IPS DF 4.7 (cell line): ENCODE results near the gene ABLIM2.
"Not testable (repeated sequence)": the region's sequence is repeated elsewhere in the genome, so short reads cannot be mapped to it uniquely, and the experiment has no call there.

ENCODE experiments used
- DNase-seq: peaks from one replicate; pipeline ENCODE4 v3.0.0-alpha.2; 2013; ENCODE audit warnings: low spot score; ENCODE audit errors: extremely low read depth

ABLIM2 gene

DNA sequence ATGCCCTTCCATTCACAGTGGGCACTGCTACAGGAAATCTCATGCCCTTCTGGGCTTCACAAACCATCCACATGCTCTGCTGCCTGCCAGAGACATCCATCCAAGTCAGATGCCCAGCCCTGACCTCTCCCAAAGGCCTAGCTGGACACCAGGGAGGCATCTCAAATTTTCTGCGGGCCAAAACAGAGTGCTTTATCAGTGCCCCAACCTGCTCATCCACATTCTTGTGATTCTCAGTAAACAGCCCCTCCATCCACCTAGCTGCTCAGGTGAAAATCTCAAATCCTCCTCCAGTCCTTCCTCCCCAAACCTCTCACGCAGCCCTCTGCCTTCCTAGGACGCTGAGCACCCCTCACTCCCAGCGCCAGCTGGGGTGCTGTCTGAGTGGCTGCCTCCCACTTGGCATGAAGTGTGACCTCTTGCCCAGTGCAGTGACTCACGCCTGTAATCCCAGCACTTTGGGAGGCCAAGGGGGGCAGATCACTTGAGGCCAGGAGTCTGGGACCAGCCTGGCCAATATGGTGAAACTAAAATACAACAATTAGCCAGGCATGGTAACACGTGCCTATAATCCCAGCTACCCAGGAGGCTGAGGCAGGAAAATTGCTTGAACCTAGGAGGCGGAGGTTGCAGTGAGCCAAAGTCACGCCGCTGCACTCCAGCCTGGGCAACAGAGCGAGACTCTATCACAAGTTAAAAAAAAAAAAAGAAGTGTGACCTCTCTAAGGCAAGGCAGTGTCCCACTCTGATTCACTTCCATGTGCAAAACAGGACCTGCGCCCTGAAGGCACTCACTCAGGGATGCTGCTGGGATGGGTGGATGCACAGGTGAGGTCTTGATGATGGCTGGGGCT is 217.3 kb downstream of the ABLIM2 start:
- no peak for DNase-seq

DNA sequence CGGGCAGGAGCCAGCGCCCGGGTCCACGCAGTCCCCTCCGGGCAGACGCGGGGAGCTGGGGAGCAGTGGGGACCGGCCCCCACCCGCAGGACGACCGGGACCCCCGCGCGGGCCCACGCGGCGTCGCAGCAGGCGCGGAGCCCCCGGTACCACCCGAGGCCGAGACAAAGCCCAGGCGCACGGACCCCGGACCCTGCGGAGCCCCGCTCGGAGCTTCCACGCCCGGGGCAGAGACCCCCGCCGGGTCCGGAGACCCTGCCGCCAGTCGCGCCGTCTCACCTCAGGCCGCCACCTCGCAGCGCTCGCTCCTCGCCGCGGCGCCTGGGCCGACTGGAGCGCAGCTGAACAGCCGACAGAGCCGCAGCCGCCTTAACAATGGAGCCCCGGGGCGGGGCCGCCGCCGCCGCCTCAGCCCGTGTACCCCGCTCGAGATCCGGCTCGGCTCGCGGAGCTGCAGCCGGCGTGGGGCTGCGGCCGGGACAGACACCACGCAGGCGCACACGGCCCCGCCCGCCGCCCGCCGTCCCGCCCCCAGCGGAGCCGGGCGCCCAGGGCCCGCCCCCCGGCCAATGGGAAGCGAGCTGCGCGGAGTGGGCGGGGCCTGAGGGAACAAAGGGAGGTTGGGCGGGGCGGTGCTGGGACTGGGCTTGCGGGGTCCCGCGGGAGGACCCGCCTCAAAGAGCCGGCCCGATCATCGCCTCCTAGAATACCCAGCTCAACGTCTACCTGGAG is 219.1 kb downstream of the ABLIM2 start, which contains the start of gene AFAP1:
Gene AFAP1, minus strand, starts transcription at position 485 of the 732 bp plus-strand sequence. CDS start 67,783 bp downstream, outside the sequence.
- DNase-seq: no peak

DNA sequence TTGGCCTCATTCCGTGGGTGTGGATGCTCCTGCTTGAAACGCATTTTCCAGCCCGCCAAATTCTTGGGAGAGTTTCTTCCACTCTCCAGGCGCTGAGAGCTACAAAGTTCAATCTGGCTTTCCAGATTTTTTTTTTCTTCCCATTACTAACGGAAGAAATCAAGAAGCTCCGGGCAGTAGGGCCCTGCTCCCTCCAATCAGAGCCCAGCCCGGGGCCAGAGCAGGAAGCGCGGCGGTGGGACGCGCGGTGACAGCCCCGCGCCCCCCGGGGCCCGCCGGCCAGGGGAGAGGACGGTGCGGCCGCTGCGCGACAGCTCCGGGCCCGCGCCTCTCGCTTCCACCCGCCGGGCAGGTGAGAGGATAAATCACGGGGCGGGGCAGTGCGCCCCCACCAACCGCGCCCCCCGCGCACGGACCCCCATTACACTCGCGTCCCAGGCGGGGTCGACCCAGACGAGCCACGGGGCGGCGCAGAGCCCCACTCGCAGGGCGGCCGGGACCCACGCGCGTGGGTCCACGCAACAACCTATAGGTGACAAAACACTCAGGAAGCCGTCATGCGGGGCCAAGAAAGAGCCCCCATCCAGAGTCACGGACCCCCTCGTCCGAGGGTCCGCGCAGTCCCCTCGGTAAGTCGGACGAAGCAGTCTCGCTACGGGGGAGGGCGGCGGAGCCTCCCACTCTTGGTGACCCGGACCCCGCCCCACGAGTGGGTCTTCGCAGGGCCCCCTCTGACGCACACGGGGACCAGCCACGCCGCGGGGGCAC is 219.8 kb downstream of the ABLIM2 start:
- no peak for DNase-seq

DNA sequence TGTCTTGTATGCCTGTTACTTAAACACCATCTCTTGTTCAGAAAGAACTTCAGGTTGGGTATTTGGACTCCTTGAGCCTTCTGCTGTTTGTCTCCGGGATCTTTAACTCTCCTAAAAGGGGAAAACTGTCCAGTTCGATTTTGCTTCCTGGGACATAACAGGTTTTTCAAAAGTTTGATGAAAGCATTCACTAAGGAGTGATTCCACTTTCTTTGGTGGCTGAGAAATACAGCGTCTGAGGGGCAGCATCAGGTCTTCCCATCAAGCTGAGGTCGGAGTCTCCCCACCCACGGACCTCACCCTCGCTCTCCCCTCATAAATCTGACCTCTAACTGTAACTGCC is 220.4 kb downstream of the ABLIM2 start:
- DNase-seq: no peak

DNA sequence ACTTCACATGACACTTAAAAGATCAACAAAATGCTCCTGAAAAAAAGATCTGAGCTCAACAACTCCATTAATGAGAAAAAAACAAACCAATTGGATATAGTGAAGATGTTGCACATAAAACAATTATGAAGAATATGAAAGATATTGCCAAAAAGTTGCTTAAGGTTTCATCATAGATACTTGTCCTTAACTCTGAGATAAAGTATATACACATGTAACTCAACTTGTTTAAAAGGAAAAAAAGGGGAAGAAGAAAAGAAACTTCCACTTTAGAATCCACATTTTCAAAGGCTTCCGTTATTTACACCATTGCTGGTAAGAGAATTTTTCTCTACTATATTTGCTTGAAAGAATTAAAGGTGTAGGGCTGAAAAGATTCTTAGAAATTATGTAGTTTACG is 221.6 kb downstream of the ABLIM2 start:
- no peak for DNase-seq

DNA sequence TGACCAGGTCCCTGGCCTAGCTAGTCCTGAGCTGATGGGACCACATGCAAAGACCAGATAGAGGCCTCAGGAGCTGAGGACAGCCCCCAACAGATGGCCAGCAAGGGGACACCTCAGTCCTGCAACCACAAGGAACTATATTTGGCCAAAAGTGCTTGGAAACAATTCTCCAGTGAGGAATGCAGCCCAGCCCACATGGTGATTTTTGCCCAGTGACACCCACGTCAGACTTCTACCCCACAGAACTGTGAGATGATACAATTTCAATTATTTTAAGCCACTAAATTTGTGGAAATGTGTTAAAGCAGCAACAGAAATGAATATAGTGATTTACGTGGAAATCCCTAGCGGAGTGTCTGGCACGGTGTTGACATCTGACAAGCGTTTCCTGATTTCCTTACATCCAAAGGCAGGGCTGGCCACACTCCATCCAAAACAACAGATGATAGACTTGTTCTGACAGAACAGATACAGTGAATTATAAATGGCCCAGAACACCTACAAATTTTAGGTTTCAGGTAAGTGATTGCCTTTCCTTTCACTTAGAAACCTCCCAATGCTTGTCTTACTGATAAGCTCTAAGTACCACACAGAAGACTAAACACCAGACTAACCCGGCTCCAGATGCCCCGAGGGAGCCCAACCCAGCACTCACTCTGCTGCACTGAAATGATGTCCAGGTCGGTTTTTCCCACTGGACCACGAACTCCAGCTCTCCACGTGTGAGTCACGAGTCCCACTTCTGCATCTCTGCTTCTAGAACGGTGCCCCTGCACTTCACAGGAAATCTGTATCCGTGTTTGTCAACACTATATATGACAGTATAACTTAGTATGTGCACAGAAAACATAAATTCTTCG is 224.7 kb downstream of the ABLIM2 start:
- no peak for DNase-seq

DNA sequence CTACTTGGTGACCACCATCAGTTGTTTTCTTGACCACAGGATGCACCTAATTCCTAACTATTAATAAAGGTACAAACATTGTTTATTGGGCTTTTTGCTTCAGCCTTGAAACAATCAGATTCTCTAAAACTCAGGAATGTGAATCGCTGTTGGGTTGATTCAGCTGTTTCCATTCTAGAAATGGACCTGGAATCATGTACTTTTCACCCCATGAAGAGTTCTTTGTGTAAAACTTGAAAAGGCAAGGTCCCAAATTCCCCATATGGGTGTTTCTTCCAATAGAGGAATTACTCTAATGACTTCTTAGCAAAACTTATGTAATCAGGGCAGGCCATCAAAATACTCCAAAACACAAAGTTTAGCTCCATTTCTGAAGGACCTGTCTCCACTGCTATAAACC is 226.3 kb downstream of the ABLIM2 start:
- no peak for DNase-seq

DNA sequence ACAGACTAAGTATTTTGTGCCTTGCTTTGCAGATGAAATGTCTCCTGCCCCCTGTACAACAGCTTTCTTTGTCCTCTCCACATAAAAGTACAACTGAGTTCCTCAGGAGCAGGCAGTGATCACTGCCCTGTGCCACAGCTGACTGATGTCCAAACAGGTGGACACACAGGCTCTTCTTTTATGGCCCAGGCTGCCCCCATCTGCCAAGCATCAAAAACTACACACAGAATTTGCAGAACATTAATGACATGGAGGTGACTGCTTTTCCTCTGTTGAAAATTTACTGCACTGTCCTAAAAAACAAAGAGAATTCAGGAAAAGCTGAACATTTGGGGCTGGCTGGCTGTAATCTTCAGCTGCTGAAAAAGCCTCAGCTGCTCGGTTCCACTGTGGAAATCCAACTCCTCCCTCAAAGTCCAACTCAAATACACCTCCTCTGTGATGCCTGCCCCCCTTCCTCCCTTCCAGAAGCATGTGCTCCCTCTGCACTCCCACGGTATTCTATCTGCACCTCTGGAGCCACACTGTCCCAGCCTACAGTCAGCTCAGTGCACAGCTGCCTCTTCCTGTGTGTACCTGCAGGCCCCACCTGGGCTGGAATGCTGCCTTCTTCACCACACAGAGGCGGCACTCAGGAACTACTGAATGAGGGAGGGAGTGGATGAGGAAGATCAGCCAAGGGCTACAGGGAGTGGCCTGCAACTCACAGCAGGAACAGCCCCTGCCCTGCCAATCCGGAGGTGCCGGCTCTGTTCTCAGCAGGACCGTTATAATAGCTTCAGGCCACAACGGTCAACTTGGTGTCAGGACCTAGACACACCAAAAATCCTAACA is 229.3 kb downstream of the ABLIM2 start:
- no peak for DNase-seq

DNA sequence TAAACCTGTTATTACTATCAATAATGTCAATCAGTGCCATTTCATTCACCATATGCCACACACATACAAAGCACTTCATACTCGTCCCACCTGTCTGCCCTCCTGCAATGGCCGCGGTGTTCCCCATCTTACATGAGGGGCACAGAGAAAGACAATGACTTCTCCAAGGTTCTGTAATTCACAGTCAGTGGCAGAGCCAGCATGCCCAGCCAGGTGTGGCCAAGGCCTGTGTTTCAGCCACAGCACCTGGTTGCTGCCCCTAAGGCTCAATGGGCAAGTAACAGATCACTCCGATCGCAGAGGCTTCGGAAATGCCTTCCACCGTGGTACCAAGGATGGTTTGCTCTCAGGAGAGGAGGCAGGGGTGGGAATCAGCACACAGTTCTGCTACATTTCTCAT is 229.9 kb downstream of the ABLIM2 start:
- DNase-seq: no peak

DNA sequence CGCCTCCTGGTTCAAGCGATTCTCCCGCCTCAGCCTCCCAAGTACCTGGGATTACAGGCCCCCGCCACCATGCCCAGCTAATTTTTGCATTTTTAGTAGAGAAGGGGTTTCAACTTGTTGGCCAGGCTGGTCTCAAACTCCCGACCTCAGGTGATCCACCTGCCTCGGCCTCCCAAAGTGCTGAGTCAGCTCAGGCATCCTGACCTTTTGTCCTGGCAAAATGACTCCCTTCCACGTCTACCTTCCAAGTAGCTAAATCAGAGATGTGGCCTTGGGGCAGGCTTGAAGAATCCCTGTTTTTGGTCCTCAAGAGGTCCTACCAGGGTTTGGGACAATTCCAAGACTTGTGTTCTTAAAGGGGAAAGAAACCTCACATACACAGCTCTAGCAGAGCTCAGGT is 231.8 kb downstream of the ABLIM2 start:
- no peak for DNase-seq

DNA sequence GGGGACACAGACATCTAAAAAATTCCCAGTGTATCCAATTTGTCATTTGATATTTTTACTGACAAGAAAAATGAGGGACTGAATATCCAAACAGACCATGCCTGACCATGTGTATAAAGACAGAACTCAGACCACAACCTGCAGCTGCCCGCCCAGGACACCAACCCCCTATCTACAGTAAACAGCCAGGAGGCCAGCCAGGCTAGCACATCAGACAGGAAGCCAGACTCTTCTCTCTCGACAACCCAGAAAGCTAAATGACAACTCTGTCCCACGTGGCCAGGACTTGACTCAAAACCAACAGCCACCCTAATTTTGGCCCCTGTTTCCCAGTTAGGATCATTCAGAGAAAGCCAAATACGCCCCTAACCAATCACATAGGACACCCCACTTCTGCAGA is 234.0 kb downstream of the ABLIM2 start:
- no peak for DNase-seq

DNA sequence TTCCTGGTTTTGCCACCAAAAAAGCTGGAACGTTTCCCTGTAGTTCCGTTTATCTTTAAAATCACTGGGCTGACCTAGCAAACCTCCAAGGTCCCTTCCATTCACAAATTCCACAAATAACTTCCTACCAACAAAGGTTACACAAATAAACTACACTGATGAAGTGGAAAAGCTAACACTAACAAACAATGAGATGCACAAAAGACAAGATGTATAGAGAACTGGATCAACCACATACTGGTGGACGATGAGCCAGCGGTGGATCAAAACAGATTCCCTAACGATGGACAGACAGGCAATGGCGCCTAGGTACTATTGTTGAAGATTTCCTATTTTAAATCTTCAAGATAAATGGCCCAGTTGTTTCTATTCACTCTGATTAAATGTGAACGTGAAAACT is 234.4 kb downstream of the ABLIM2 start:
- no peak for DNase-seq

DNA sequence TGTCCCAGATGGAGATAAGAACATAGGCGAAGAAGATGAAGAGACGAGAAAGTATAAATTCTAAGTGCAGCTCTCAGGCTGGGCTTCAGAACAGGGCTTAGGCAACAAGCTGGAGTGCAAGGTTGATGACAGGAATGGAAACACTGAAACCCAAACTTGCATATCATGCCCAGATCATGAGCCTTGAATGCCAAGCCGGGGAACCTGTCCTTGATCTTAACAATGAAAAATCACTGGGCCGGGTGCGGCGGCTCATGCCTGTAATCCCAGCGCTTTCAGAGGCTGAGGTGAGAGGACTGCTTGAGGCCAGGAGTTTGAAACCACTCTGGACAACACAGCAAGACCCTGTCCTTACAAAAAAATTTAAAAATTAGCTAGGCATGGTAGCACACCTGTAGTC is 236.1 kb downstream of the ABLIM2 start:
- no peak for DNase-seq

DNA sequence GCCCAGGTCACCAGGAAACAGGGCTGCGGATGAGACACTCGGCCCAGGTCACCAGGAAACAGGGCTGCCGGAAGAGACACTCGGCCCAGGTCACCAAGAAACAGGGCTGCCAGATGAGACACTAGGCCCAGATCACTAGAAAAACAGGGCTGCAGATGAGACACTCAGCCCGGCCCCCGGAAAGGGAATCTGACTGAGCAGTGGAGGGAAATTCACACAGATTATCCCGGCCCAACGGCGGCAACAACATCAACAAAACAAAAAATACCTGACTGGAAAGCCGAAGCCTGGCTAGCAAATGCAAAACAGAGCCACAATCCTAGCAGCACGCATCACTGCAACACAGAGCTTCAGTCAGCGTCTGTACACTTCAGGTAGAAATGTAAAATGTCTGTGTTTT is 239.6 kb downstream of the ABLIM2 start:
- DNase-seq: no peak

DNA sequence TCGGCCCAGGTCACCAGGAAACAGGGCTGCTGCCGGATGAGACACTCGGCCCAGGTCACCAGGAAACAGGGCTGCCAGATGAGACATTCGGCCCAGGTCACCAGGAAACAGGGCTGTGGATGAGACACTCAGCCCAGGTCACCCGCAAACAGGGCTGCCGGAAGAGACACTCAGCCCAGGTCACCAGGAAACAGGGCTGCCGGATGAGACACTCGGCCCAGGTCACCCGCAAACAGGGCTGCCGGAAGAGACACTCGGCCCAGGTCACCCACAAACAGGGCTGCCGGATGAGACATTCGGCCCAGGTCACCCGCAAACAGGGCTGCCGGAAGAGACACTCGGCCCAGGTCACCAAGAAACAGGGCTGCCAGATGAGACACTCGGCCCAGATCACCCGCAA is 240.4 kb downstream of the ABLIM2 start:
- DNase-seq: not testable (repeated sequence)

DNA sequence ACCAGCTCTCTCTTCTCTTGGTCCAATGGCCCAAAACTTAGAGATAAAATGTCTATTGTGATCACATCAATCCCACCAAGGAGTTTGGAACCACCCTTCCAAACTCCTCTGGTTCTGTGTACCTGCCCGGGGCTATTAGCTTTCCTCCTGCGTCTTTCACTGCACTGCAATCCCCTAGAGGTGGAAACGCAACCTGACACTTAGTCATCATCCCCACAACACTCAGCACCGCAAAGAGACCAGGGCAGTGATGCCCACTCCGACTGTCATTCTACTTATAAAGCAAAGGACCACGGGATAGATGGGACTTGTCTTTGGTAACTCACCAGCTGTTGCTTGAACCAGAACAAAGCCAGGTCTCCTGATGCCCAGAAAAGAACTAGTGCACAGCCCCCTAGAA is 240.9 kb downstream of the ABLIM2 start:
- no peak for DNase-seq

DNA sequence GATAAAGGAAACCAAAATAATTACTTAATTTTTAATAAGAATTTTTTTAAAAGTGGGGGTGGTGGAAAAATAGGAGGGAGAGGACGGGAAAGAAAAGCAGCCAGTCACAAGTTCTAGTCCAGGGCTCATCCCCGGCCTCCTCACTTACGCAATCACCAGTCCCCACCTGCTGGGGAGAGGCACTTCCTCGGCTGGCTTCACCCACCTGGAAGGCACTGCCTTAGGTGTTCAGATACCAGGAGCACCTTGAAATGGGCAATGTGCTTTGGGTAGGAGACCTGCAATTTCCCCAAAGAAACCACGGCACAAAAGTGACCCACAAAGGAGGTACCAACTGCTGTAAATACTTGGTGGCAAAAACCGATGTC is 242.8 kb downstream of the ABLIM2 start:
- DNase-seq: no peak
